Breast epithelium (tissue), 3 donors: ENCODE results near the gene HSPG2.

Experiments used
- CTCF ChIP-seq, 3 donors: fragments of 450-650 bp; IDR thresholded peaks; one replicate each; pipeline ENCODE4 v1.5.1; 2016 to 2017; ENCODE audit warnings: antibody characterized with exemption in 3 of 3, mild to moderate bottlenecking in 3 of 3, moderate library complexity in 3 of 3
- POLR2A ChIP-seq: fragments of 450-650 bp; IDR thresholded peaks from one replicate; pipeline ENCODE4 v1.6.1; 2016; ENCODE audit warnings: antibody characterized with exemption, mild to moderate bottlenecking, moderate library complexity
- POLR2AphosphoS5 ChIP-seq, 3 donors: sonication (generic); formaldehyde crosslinking; IDR thresholded peaks; one replicate each; pipeline ENCODE4 v1.6.1; 2017; ENCODE audit warnings: antibody characterized with exemption in 3 of 3

- no peak for TF ChIP-seq CTCF (IDR thresholded peaks at IDR 0.05)
- TF ChIP-seq POLR2AphosphoS5 (IDR thresholded peaks at IDR 0.05), result no peak
- no peak for TF ChIP-seq POLR2A
Measured at GRCh38 chr1:21868482-21868881, 68.6 kb downstream of the HSPG2 start.
